Stomach (tissue), 9 donors: ENCODE measurements around the gene KIF21B. TPM values are rescaled to one million over a fixed set of nuclear protein-coding genes. Genes with fewer than 3 reads are reported as not detected.

Experiments used
- DNase-seq, 2 donors: peaks; one replicate each; pipeline versions ENCODE4 v3.0.0 to v3.0.0-alpha.2; 2013 to 2019
- H3K27ac ChIP-seq, 5 donors: fragments of 200-600 bp in 4 of 5; sonication (generic) in 4 of 5; one replicate each; pipeline ENCODE4 v1.5.1; 2013 to 2019; ENCODE audit warnings: mild to moderate bottlenecking in 1 of 5, moderate library complexity in 1 of 5
- H3K27me3 ChIP-seq, 3 donors: fragments of 200-600 bp; sonication (generic); one replicate each; pipeline ENCODE4 v1.5.1; 2017 to 2019; ENCODE audit warnings: mixed run types in 1 of 3
- H3K36me3 ChIP-seq, 4 donors: fragments of 200-600 bp; sonication (generic); 1 replicate in 3 of 4; 2 replicates in 1 of 4; pipeline ENCODE4 v1.5.1; 2016 to 2019
- H3K4me1 ChIP-seq, 4 donors: fragments of 200-600 bp; sonication (generic); one replicate each; pipeline ENCODE4 v1.5.1; 2016 to 2019
- H3K4me3 ChIP-seq, 4 donors: fragments of 200-600 bp; sonication (generic) in 3 of 4; one replicate each; pipeline ENCODE4 v1.5.1; 2016 to 2019; ENCODE audit warnings: mild to moderate bottlenecking in 1 of 4
- H3K9me3 ChIP-seq, 4 donors: fragments of 200-600 bp; sonication (generic); one replicate each; pipeline ENCODE4 v1.5.1; 2016 to 2019
- CTCF ChIP-seq, 7 experiments: fragments of 450-650 bp in 4 of 7; fragments of 200-600 bp in 3 of 7; sonication (generic) in 3 of 7; IDR thresholded peaks; one replicate each; pipeline ENCODE4 v1.5.1; 2016 to 2019; ENCODE audit warnings: antibody characterized with exemption in 7 of 7, control low read depth in 2 of 7, mild to moderate bottlenecking in 1 of 7
- EP300 ChIP-seq: sonication (generic); formaldehyde crosslinking; IDR thresholded peaks from one replicate; pipeline ENCODE4 v1.6.1; 2017; ENCODE audit warnings: antibody characterized with exemption
- POLR2A ChIP-seq, 4 donors: fragments of 450-650 bp; IDR thresholded peaks; one replicate each; pipeline ENCODE4 v1.6.1; 2016; ENCODE audit warnings: antibody characterized with exemption in 4 of 4, control low read depth in 2 of 4, mild to moderate bottlenecking in 1 of 4, moderate library complexity in 1 of 4
- POLR2AphosphoS5 ChIP-seq, 3 donors: sonication (generic); formaldehyde crosslinking; IDR thresholded peaks; one replicate each; pipeline ENCODE4 v1.6.1; 2016; ENCODE audit warnings: antibody characterized with exemption in 3 of 3
- WGBS, 5 donors: extraction: QIAGEN DNeasy Blood & Tissue Kit in 3 of 5; methylation state at CpG; one replicate each; pipeline versions ENCODE4 v1.1.5 to v1.1.7; 2013 to 2018; 5-methylcytosine and 5-hydroxymethylcytosine counted together
- intact Hi-C: fragments of 100-400 bp; cut with DNase I; formaldehyde crosslinking; loops from one replicate; pipeline ENCODE4 v1.15.1; 2023; ENCODE audit warnings: low total_unique reads
- polyA plus RNA-seq, 3 donors: library from polyadenylated mRNA; stranded (reverse); fragments of 200-250 nt; gene quantifications; one replicate each; pipeline ENCODE4 v1.2.3, GENCODE V29; 2013
- total RNA-seq, 5 donors: library from RNA; depleted of rRNA; stranded (reverse); fragments of >200 nt; gene quantifications; one replicate each; pipeline versions ENCODE4 v1.1.0 to v1.2.3, GENCODE V29; 2014 to 2016
- donor health status: healthy with polysubstance abuse.
- donor health status: Bipolar disorder and iron deficiency.
- donor health status: healthy.

The KIF21B gene
- total and polyA plus RNA-seq, 8 donors: 0.30 to 8.8 (median 2.4) TPM

GRCh38 chr1:201011616-201012015 lies 11.9 kb downstream of the KIF21B start:
- peaks cover 7 to 44% (median 19%) of the 10 kb centered on the region in 4 donors for H3K4me1 ChIP-seq
- peak in 1 of 2 donors; percentile 52 for DNase-seq
- TF ChIP-seq CTCF (IDR thresholded peaks at IDR 0.05): no peak
- TF ChIP-seq POLR2A (IDR thresholded peaks at IDR 0.05): no peak
- TF ChIP-seq POLR2AphosphoS5 (IDR thresholded peaks at IDR 0.05): no peak
- no peak for TF ChIP-seq EP300
- no peaks in the 10 kb centered on the region for H3K9me3 ChIP-seq
- intact Hi-C loops: no loop called here
- H3K27ac ChIP-seq: no peak overlapping the region
- WGBS, 5 donors: 69 to 85% (median 73%) methylated on average over 2 to 3 of the region's 3 CpGs
- peaks cover 0 to 3% (median 0%) of the 10 kb centered on the region in 4 donors for H3K36me3 ChIP-seq
- H3K27me3 ChIP-seq: peaks cover 0 to 17% (median 0%) of the 10 kb centered on the region in 3 donors
- no peak overlapping the region for H3K4me3 ChIP-seq

GRCh38 chr1:201009962-201010645 lies 13.4 kb downstream of the KIF21B start:
- TF ChIP-seq EP300 (no peak), POLR2AphosphoS5 (IDR thresholded peaks at IDR 0.05) (no peak), POLR2A (IDR thresholded peaks at IDR 0.05) (no peak), CTCF (IDR thresholded peaks at IDR 0.05) (no peak)
- peaks cover 0 to 29% (median 4%) of the 10 kb centered on the region in 4 donors for H3K4me1 ChIP-seq
- H3K9me3 ChIP-seq: no peaks in the 10 kb centered on the region
- H3K36me3 ChIP-seq: peaks cover 0 to 7% (median 5%) of the 10 kb centered on the region in 4 donors
- DNase-seq: no peak
- intact Hi-C loops: no loop called here
- H3K4me3 ChIP-seq: no peak overlapping the region
- peaks cover 0 to 12% (median 0%) of the 10 kb centered on the region in 3 donors for H3K27me3 ChIP-seq
- 78 to 84% (median 80%) methylated on average over 10 to 11 of the region's 11 CpGs for WGBS, 5 donors
- H3K27ac ChIP-seq: no peak overlapping the region

GRCh38 chr1:201008666-201009360 lies 14.7 kb downstream of the KIF21B start:
- Histone ChIP-seq H3K9me3 (no peaks in the 10 kb centered on the region), H3K4me3 (no peak overlapping the region), H3K4me1 (peaks cover 0 to 17% (median under 1%) of the 10 kb centered on the region in 4 donors), H3K36me3 (peaks cover 0 to 18% (median 17%) of the 10 kb centered on the region in 4 donors), H3K27me3 (peaks cover 0 to 1% (median 0%) of the 10 kb centered on the region in 3 donors), H3K27ac (no peak overlapping the region)
- no peak for DNase-seq
- intact Hi-C loops: no loop called here
- 82 to 95% (median 91%) methylated on average over 19 to 22 of the region's 22 CpGs for WGBS, 5 donors
- no peak for TF ChIP-seq POLR2AphosphoS5 (IDR thresholded peaks at IDR 0.05)
- no peak for TF ChIP-seq EP300
- no peak for TF ChIP-seq POLR2A (IDR thresholded peaks at IDR 0.05)
- no peak for TF ChIP-seq CTCF (IDR thresholded peaks at IDR 0.05)

- no peak for DNase-seq
- peaks cover 0 to 27% (median 24%) of the 10 kb centered on the region in 4 donors for H3K36me3 ChIP-seq
- TF ChIP-seq CTCF (IDR thresholded peaks at IDR 0.05) (no peak), POLR2A (IDR thresholded peaks at IDR 0.05) (no peak), EP300 (no peak), POLR2AphosphoS5 (IDR thresholded peaks at IDR 0.05) (no peak)
- intact Hi-C loops: no loop called here
- H3K27ac ChIP-seq: no peak overlapping the region
- no peak overlapping the region for H3K4me3 ChIP-seq
- H3K4me1 ChIP-seq: peaks cover 0 to 5% (median 0%) of the 10 kb centered on the region in 4 donors
- no peaks in the 10 kb centered on the region for H3K27me3 ChIP-seq
- 86 to 98% (median 96%) methylated on average over 5 of the region's 5 CpGs for WGBS, 5 donors
- H3K9me3 ChIP-seq: no peaks in the 10 kb centered on the region
These were observed 16.0 kb downstream of the KIF21B start for GRCh38 chr1:201007481-201007880.
